Gastroesophageal sphincter (tissue), 4 donors: Measurements from ENCODE around the gene CD72. TPM values are rescaled to one million over a fixed set of nuclear protein-coding genes. Genes with fewer than 3 reads are reported as not detected.
"Not testable (repeated sequence)": the region's sequence is repeated elsewhere in the genome, so short reads cannot be mapped to it uniquely, and the experiment has no call there.

Source experiments
- ATAC-seq: fragments of 150-250 bp; one replicate; pipeline ENCODE4 v1.9.1; 2016; ENCODE audit warnings: mild to moderate bottlenecking, moderate library complexity
- H3K27ac ChIP-seq, 4 donors: fragments of 200-600 bp; sonication (generic) in 3 of 4; 1 replicate in 3 of 4; 2 replicates in 1 of 4; pipeline ENCODE4 v1.5.1; 2016 to 2019
- H3K27me3 ChIP-seq: fragments of 200-600 bp; sonication (generic); one replicate; pipeline ENCODE4 v1.5.1; 2019
- H3K36me3 ChIP-seq, 2 donors: fragments of 200-600 bp; sonication (generic); one replicate each; pipeline ENCODE4 v1.5.1; 2019; ENCODE audit warnings: control low read depth in 1 of 2
- H3K4me1 ChIP-seq, 3 donors: fragments of 200-600 bp; sonication (generic); 1 replicate in 2 of 3; 2 replicates in 1 of 3; pipeline ENCODE4 v1.5.1; 2016 to 2019; ENCODE audit warnings: control low read depth in 2 of 3
- H3K4me3 ChIP-seq, 2 donors: fragments of 200-600 bp; sonication (generic); one replicate each; pipeline ENCODE4 v1.5.1; 2019; ENCODE audit warnings: mild to moderate bottlenecking in 1 of 2, moderate library complexity in 1 of 2
- H3K9me3 ChIP-seq, 3 donors: fragments of 200-600 bp; sonication (generic); one replicate each; pipeline ENCODE4 v1.5.1; 2017 to 2019; ENCODE audit warnings: control low read depth in 2 of 3
- CTCF ChIP-seq, 4 experiments: fragments of 200-600 bp in 2 of 4; fragments of 450-650 bp in 2 of 4; sonication (generic) in 1 of 4; IDR thresholded peaks; one replicate each; pipeline ENCODE4 v1.5.1; 2017 to 2019; ENCODE audit warnings: antibody characterized with exemption in 4 of 4, mild to moderate bottlenecking in 2 of 4, moderate library complexity in 2 of 4
- EP300 ChIP-seq: sonication (generic); formaldehyde crosslinking; IDR thresholded peaks from one replicate; pipeline ENCODE4 v1.6.1; 2017; ENCODE audit warnings: antibody characterized with exemption, mild to moderate bottlenecking
- POLR2A ChIP-seq, 2 donors: fragments of 450-650 bp; IDR thresholded peaks; one replicate each; pipeline ENCODE4 v1.6.1; 2017; ENCODE audit warnings: antibody characterized with exemption in 2 of 2, mild to moderate bottlenecking in 2 of 2, moderate library complexity in 1 of 2
- POLR2AphosphoS5 ChIP-seq: sonication (generic); formaldehyde crosslinking; IDR thresholded peaks from one replicate; pipeline ENCODE4 v1.6.1; 2017; ENCODE audit warnings: antibody characterized with exemption
- WGBS, 2 donors: methylation state at CpG; one replicate each; pipeline ENCODE4 v1.1.5; 2018; ENCODE audit warnings: low coverage in 1 of 2; 5-methylcytosine and 5-hydroxymethylcytosine counted together
- total RNA-seq, 4 donors: library from RNA; depleted of rRNA; stranded (reverse); fragments of >200 nt; gene quantifications; one replicate each; pipeline ENCODE4 v1.1.0, GENCODE V29; 2016

Gene CD72
- total RNA-seq, 4 donors from 2014 or later = 1.0 to 2.0 (median 1.5) TPM

DNA sequence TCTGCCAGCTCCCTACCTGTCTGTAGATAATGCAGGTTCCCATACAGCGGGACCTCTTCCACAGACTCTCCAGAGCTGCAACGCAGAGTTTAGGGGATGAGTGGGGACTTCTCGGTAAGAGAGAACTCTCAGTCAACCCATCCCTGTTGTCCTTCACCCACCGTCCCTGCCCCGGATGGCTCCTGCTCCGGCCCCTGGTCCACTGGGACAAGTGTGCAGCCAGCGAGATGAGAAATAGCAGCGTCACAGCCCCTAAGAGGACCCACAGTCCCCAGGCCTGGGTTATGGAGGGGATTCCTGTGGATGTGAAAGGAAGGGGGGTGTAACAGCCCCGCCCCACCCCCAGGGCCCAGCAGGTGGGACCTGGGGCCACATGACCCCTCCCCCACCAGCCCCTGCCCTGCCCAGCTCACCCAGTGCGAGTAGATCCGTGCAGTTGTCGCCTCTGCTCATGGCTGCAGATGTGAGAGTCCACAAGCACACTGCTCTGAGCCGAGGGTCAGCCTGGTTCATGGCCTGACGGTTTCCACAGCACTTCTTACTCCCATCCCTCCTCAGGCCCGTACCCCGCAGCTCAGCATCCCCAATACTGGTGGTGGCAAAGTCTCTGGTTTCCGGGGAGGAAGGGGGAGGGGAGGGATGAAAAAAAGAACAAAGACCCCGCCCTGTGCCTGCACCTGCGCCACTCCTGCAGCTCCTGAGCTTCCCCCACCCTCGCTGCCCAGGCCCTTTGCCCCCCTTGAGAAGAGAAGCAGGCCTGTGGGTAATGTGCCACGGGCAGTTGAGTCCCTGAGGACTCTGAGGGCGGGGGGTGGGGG, 32.3 kb upstream of the CD72 start, which contains the start of gene SIT1:
Gene SIT1, minus strand, starts transcription at position 591 of the 818 bp plus-strand sequence. Its CDS starts 78 bp downstream, at position 513.
- TF ChIP-seq CTCF (IDR thresholded peaks at IDR 0.05) (no peak), EP300 (no peak)
- H3K9me3 ChIP-seq = no peaks in the 10 kb centered on the region
- peaks cover 0 to 32% (median 7%) of the 10 kb centered on the region in 3 donors for H3K4me1 ChIP-seq
- 40 to 90% methylated on average over 1 to 7 of the region's 22 CpGs for WGBS, 2 donors
- no peaks in the 10 kb centered on the region for H3K27me3 ChIP-seq
- peak within 1 kb of the TSS in 1 of 2 donors; percentile 10 for H3K4me3 ChIP-seq
- peak within 1 kb of the TSS in 1 of 4 donors; percentile 43 for H3K27ac ChIP-seq
- no peaks in the 10 kb centered on the region for H3K36me3 ChIP-seq
- ATAC-seq = no peak

DNA sequence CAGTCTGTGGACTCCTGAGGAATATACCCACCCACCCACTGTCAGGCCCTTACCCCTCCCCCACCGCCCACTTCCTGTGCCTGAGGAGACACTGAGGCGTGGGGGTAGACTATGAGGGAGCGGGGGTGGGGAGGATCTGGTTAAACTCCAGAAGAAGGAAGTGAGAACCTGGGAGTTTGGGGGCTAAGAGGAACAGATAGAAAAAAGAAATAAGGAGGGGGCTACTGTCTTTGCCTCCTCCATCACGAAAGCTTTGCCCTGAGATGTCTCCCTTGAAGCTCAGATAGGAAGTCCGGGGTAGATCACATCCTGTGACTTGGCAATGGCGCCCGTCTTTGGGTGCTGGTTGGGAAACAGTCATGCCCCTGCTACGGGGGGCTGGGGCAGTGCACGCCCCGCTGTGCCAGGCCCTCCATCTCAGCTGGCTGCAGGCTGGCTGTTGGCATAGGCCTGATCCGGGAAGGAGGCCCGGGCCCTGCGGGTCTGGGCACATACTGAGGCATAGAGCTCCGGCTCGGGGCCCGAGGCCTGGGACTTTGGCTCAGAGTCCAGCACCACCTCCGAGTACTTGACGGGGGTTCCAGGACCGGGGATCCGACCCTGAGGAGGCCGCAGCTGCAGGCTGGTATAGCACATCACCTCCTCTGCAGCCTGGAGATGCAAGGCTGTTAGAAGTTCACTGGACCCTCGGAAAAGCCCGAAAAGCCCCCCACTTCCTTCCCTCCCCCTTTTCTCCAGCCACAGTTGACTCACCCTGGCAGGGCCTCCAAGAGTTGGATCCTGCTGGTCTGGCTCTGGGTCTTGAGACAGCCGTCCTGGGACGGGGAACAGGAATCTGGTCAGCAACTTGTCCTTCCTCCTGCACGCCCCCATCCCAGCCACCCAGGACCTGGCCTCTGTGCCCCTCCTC, 31.5 kb upstream of the CD72 start:
- TF ChIP-seq EP300 (no peak), POLR2AphosphoS5 (no peak)
- Histone ChIP-seq H3K36me3 (no peaks in the 10 kb centered on the region), H3K9me3 (no peaks in the 10 kb centered on the region), H3K27me3 (no peaks in the 10 kb centered on the region), H3K4me3 (peak overlapping the region in 1 of 2 donors; percentile 10), H3K4me1 (peaks cover 0 to 33% (median 7%) of the 10 kb centered on the region in 3 donors), H3K27ac (peak overlapping the region in 1 of 4 donors; percentile 43)
- no peak for ATAC-seq
- 38 to 80% methylated on average over 1 to 6 of the region's 26 CpGs for WGBS, 2 donors

DNA sequence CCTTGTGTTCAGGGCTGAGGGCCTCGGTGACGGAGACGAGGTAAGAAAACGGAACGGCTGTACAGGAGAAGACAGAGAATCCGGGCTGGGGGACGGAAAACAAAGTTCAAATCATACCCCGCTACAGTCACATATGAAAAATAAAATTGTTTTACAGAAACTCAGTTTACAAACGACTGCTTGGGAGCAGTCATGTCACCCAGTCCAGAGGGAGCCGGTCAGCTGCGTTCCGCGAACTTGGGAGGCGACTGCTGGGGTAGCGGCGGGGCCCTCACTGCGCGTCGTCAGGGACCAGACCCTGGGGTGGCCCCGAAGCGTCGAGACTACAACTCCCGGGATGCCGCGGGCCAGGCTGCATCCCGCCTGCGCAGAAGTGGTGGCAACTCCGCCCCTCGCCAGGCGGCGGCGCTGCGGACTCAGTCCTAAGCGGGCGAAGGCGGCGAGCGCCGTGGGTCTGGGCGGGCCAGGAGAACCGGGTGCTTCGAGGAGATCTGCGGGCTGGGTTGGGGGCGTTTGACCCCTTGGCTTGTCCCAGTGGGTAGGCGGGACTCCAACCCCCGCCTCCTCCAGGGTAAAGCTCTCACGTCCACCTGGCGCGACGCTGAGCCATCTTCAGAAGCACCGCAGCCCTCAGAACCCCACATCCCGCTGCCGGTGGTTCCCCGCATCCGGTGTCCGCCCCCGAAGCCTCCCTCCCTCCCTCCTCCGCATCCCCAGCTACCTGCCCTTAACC, 28.5 kb upstream of the CD72 start:
- peak; percentile 95 for TF ChIP-seq POLR2AphosphoS5
- no peak for TF ChIP-seq EP300
- peak; percentile 83 to 90 for TF ChIP-seq POLR2A (IDR thresholded peaks at IDR 0.05)
- peak in 3 of 4 experiments; percentile 97 to 98 (median 97) for TF ChIP-seq CTCF (IDR thresholded peaks at IDR 0.05)
- Histone ChIP-seq H3K36me3 (no peaks in the 10 kb centered on the region), H3K4me1 (peaks cover 0 to 33% (median 7%) of the 10 kb centered on the region in 3 donors), H3K9me3 (no peaks in the 10 kb centered on the region), H3K27me3 (no peaks in the 10 kb centered on the region), H3K4me3 (peak overlapping the region; percentile 48 to 56), H3K27ac (peak overlapping the region; percentile 68 to 89 (median 84))
- ATAC-seq = peak; percentile 94
- WGBS, 2 donors = 5% methylated on average over 14 of the region's 58 CpGs; no CpG with 5 or more reads in 1 of the 2 donors

DNA sequence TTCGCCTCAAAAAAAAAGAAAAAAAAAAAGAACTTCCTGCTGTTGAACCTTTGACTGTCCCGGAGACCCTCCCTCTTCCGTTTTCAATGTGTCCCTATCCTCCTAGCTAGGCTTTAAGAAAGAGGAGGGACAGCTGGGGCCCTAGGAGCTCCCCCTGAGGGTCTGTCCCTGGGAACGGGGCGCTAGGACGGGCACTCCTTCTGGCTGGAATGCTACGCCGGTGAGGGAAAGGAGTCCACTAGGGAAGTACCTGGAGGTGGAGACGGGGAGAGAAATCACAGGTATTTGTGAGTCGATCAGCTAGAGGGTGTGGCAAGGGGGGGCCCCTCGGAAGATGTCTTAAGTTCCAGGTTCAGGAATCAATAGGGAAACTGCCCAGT, 27.9 kb upstream of the CD72 start:
- Histone ChIP-seq H3K36me3 (peaks cover 0 to under 1% of the 10 kb centered on the region in 2 donors), H3K9me3 (no peaks in the 10 kb centered on the region), H3K27me3 (no peaks in the 10 kb centered on the region), H3K27ac (peak overlapping the region; percentile 68 to 89 (median 84)), H3K4me3 (peak overlapping the region; percentile 48 to 56), H3K4me1 (peaks cover 0 to 33% (median 7%) of the 10 kb centered on the region in 3 donors)
- no peak for TF ChIP-seq EP300
- no peak for TF ChIP-seq POLR2A (IDR thresholded peaks at IDR 0.05)
- TF ChIP-seq CTCF (IDR thresholded peaks at IDR 0.05) = no peak
- peak; percentile 40 for ATAC-seq
- WGBS, 2 donors = 0 to 6% methylated on average over 4 to 7 of the region's 11 CpGs

GRCh38 chr9:35645736-35646135, 27.5 kb upstream of the CD72 start:
- H3K36me3 ChIP-seq, ATAC-seq, H3K9me3 ChIP-seq, H3K27me3 ChIP-seq: not testable (repeated sequence)
- Histone ChIP-seq H3K4me1 (peaks cover 0 to 33% (median 7%) of the 10 kb centered on the region in 3 donors), H3K27ac (peak overlapping the region in 3 of 4 donors; percentile 84 to 89 (median 85)), H3K4me3 (peak overlapping the region in 1 of 2 donors; percentile 56)
- 38 to 88% methylated on average over 1 to 4 of the region's 10 CpGs for WGBS, 2 donors
